A549 (cell line): Measurements from ENCODE around the gene TRIM54. TPM values are rescaled to one million over a fixed set of nuclear protein-coding genes. Genes with fewer than 3 reads are reported as not detected.
"Not testable (repeated sequence)": the region's sequence is repeated elsewhere in the genome, so short reads cannot be mapped to it uniquely, and the experiment has no call there.

Source experiments
- ATAC-seq, 2 experiments: fragments of 200-7000 bp in 1 of 2; fragments of >200 bp in 1 of 2; cut with Nextera tagmentation in 1 of 2; cut with Tn5 transposase in 1 of 2; 3 replicates each; pipeline versions ENCODE4 v1.8.0 to v1.9.1; 2018 to 2020; ENCODE audit warnings: mild to moderate bottlenecking in 1 of 2, moderate library complexity in 1 of 2
- CTCF ChIA-PET: fragments of 300-600 bp; sonication (Branson Sonifier 250); formaldehyde crosslinking; extraction: SDS; loops from one replicate; lab custom pipeline; 2021; ENCODE audit warnings: antibody characterized with exemption, inconsistent platforms; lab: Yijun Ruan, JAX
- POLR2A ChIA-PET: fragments of 350-600 bp; formaldehyde crosslinking; extraction: SDS; loops from one replicate; lab custom pipeline; 2021; ENCODE audit warnings: antibody characterized with exemption, inconsistent platforms; lab: Yijun Ruan, JAX
- DNase-seq, 2 experiments: peaks; one replicate each; pipeline versions ENCODE4 v3.0.0 to v3.0.0-alpha.2; 2011 to 2016; ENCODE audit warnings: low read depth in 1 of 2, low spot score in 1 of 2
- FAIRE-seq: peaks from 2 replicates; lab custom pipeline; 2011; peaks lifted over from hg19 to GRCh38; lab: Jason Lieb, UNC
- H3K27ac ChIP-seq, 2 experiments: fragments of >200 bp; sonication (Bioruptor Twin); formaldehyde crosslinking; 3 replicates each; pipeline ENCODE4 v1.5.1; 2016 to 2017
- H3K4me1 ChIP-seq: fragments of >200 bp; sonication (Bioruptor Twin); formaldehyde crosslinking; 3 replicates; pipeline ENCODE4 v1.6.1; 2016
- H3K4me2 ChIP-seq: fragments of >200 bp; sonication (Bioruptor Twin); formaldehyde crosslinking; 3 replicates; pipeline ENCODE4 v1.6.1; 2016
- H3K4me3 ChIP-seq: fragments of >200 bp; sonication (Bioruptor Twin); formaldehyde crosslinking; 3 replicates; pipeline ENCODE4 v1.5.1; 2016
- H3K9me3 ChIP-seq: fragments of >200 bp; sonication (Bioruptor Twin); formaldehyde crosslinking; 3 replicates; pipeline ENCODE4 v1.6.1; 2016
- CBX2 ChIP-seq: fragments of 200-600 bp; sonication (generic); IDR thresholded peaks from 2 replicates; pipeline ENCODE4 v1.6.1; 2016; ENCODE audit warnings: low read depth, mild to moderate bottlenecking, borderline replicate concordance
- CTCF ChIP-seq: fragments of >200 bp; sonication (Bioruptor Twin); formaldehyde crosslinking; IDR thresholded peaks from 3 replicates; pipeline ENCODE4 v1.5.1; 2016
- E2F6 ChIP-seq: IDR thresholded peaks from 2 replicates; pipeline ENCODE4 v1.6.1; 2012; ENCODE audit warnings: low read depth, borderline replicate concordance
- ESRRA ChIP-seq: fragments of 150-350 bp; IDR thresholded peaks from 2 replicates; pipeline ENCODE4 v1.6.1; 2014; ENCODE audit warnings: mild to moderate bottlenecking, low read length, borderline replicate concordance
- PBX3 ChIP-seq: IDR thresholded peaks from 2 replicates; pipeline ENCODE4 v1.6.1; 2012
- POLR2A ChIP-seq: IDR thresholded peaks from 2 replicates; pipeline ENCODE4 v1.6.1; 2012; ENCODE audit warnings: mild to moderate bottlenecking, low read length
- POLR2AphosphoS2 ChIP-seq: conservative IDR thresholded peaks from 2 replicates; pipeline ENCODE4 v1.6.1; 2012; ENCODE audit warnings: low read length, improper control_type of control experiment, inconsistent platforms
- RCOR1 ChIP-seq: fragments of 150-350 bp; IDR thresholded peaks from 2 replicates; pipeline ENCODE4 v1.6.1; 2014; ENCODE audit warnings: antibody characterized with exemption, low read length, low read depth
- ZNF302 ChIP-seq: fragments of 250-450 bp; sonication (Bioruptor Pico); IDR thresholded peaks from 2 replicates; pipeline ENCODE4 v1.9.0; 2021; ENCODE audit warnings: inconsistent platforms, mild to moderate bottlenecking, moderate library complexity
- ZSCAN20 ChIP-seq: fragments of 250-450 bp; sonication (Bioruptor Pico); IDR thresholded peaks from 2 replicates; pipeline ENCODE4 v1.8.0; 2022; ENCODE audit warnings: mild to moderate bottlenecking, moderate library complexity
- WGBS: methylation state at CpG from one replicate; pipeline ENCODE4 v1.1.6; 2017; ENCODE audit errors: missing lambda C conversion rate; 5-methylcytosine and 5-hydroxymethylcytosine counted together
- polyA plus RNA-seq, 4 experiments: library from polyadenylated mRNA; depleted of rRNA in 3 of 4; stranded (reverse); fragments of >200 nt; fragmentation: RNase III in 1 of 4; extraction: RNeasy Plus Mini Kit Qiagen cat#74134 plus additional on column Dnase treatment in 1 of 4; gene quantifications; 2 replicates in 3 of 4; 3 replicates in 1 of 4; pipeline ENCODE4 v1.2.3, GENCODE V29; 2011 to 2017
- TF ChIP-seq, protein P1 (sequence below): IDR thresholded peaks from 2 replicates; pipeline ENCODE4 v1.6.1; 2012

The TRIM54 gene
- polyA plus RNA-seq, 2 of the 4 experiments (the other 2 are of a cell fraction): 0.13 to 0.14 TPM

GRCh38 chr2:27272537-27273522 is 9.4 kb upstream of the TRIM54 start:
- not testable (repeated sequence) for ATAC-seq, H3K4me2 ChIP-seq, H3K4me1 ChIP-seq, H3K9me3 ChIP-seq, FAIRE-seq, H3K4me3 ChIP-seq, DNase-seq, H3K27ac ChIP-seq
- POLR2A ChIA-PET: interaction anchor here (0.7 kb wide), 2 partner anchors 9 to 20 kb away, joined by 4 to 5 read pairs; no protein-coding TSS in a partner anchor
- 82% methylated on average over 15 of the region's 15 CpGs for WGBS
- CTCF ChIA-PET: interaction anchor here (0.6 to 14.1 kb wide), 14 partner anchors 7 to 1237 kb away, joined by 3 to 302 read pairs (median 4); partner anchors contain the start of genes DNAJC5G, KHK, SLC30A3 and TRIM54

- H3K9me3 ChIP-seq: no peaks in the 10 kb centered on the region
- H3K4me2 ChIP-seq: no peak within 1 kb of the TSS
- TF ChIP-seq PBX3 (no peak), ZSCAN20 (CRISPR knock-in tag) (no peak), POLR2A (no peak)
- TF ChIP-seq, protein P1, sequence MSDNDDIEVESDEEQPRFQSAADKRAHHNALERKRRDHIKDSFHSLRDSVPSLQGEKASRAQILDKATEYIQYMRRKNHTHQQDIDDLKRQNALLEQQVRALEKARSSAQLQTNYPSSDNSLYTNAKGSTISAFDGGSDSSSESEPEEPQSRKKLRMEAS: no peak
- TF ChIP-seq, all 56 proteins: peak for 0
- no peak within 1 kb of the TSS for H3K27ac ChIP-seq
- no peak within 1 kb of the TSS for H3K4me3 ChIP-seq
- no peak for FAIRE-seq
- ChIA-PET CTCF (interaction anchor here (0.7 to 12.1 kb wide), 4 partner anchors 8 to 43 kb away, joined by 4 to 394 read pairs (median 254); partner anchors contain the start of gene SLC30A3), POLR2A (no interaction called here)
- 79% methylated on average over 39 of the region's 39 CpGs for WGBS
- peaks cover 5% of the 10 kb centered on the region; the same call in 2 of the 3 replicates for H3K4me1 ChIP-seq
- ATAC-seq: no peak
- no peak for DNase-seq
Measured at GRCh38 chr2:27275211-27276150, 6.7 kb upstream of the TRIM54 start, which contains the start of gene DNAJC5G. Gene DNAJC5G (plus strand): TSS chr2:27275433. CDS start chr2:27276729, 1,296 bp downstream.

DNA sequence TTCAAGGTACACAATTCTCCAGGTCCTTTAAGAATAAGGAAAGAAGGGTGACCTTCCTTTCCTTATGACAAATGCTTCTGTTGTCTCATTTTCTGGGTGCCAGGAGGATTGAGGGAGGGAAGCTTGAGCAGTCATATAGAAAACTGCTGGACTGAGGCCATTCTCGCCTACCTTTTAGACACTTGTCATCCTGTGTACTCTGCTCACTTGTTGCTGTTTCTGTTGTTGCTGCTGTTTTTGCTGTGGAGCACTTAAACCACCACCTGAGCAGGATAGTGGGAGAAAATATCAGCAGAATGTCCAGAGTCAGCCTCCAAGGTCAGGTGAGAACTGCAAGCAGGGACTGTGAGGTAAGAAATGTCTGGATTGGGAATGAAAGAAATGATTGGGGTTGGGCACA is 4.2 kb upstream of the TRIM54 start:
- CTCF ChIA-PET: interaction anchor here (0.7 to 12.1 kb wide), 13 partner anchors 10 to 196 kb away, joined by 3 to 394 read pairs (median 17); partner anchors contain the start of genes EIF2B4, KHK and SLC30A3

More for the DNA sequence above, 4.2 kb upstream of the TRIM54 start:
- H3K9me3 ChIP-seq: no peaks in the 10 kb centered on the region
- no peak overlapping the region for H3K4me2 ChIP-seq
- FAIRE-seq (no peak), DNase-seq (no peak), ATAC-seq (no peak)
- TF ChIP-seq, protein P1: no peak
- TF ChIP-seq CBX2 (no peak), RCOR1 (no peak), CTCF (no peak), ZNF302 (CRISPR knock-in tag) (no peak), POLR2AphosphoS2 (no peak), ESRRA (no peak), E2F6 (no peak)
- POLR2A ChIA-PET: interaction anchor here (0.6 kb wide), 1 partner anchor 67 kb away, joined by 3 read pairs; no protein-coding TSS in a partner anchor
- no peak overlapping the region for H3K27ac ChIP-seq
- no peak overlapping the region for H3K4me3 ChIP-seq
- H3K4me1 ChIP-seq: peaks cover 21% of the 10 kb centered on the region
- 38% methylated on average over 1 of the region's 1 CpG for WGBS
